AG08395 (cell line): Measurements from ENCODE around the gene OTUD7B.
A peak's percentile ranks its signal among the peaks of the same experiment; 100 is the strongest.
"Not testable (repeated sequence)": the region's sequence is repeated elsewhere in the genome, so short reads cannot be mapped to it uniquely, and the experiment has no call there.

Experiments
- DNase-seq: peaks from one replicate; pipeline ENCODE4 v3.0.0; 2012; ENCODE audit warnings: mixed read lengths, low spot score

The OTUD7B gene

GRCh38 chr1:150010393-150011115 is at the start of gene OTUD7B:
Gene OTUD7B (minus strand): TSS chr1:150010726. CDS start chr1:149977510, 33,216 bp downstream.
- DNase-seq = peak; percentile 92

- no peak for DNase-seq
Measured at GRCh38 chr1:150060260-150060659, 49.7 kb upstream of the OTUD7B start.

- no peak for DNase-seq
Measured at GRCh38 chr1:150056407-150056806, 45.9 kb upstream of the OTUD7B start.

GRCh38 chr1:150055507-150055906 is 45.0 kb upstream of the OTUD7B start:
- not testable (repeated sequence) for DNase-seq

GRCh38 chr1:150053926-150054325 is 43.4 kb upstream of the OTUD7B start:
- DNase-seq = no peak

GRCh38 chr1:150051905-150052412 is 41.4 kb upstream of the OTUD7B start:
- not testable (repeated sequence) for DNase-seq

GRCh38 chr1:150051089-150051373 is 40.5 kb upstream of the OTUD7B start:
- DNase-seq = no peak

- no peak for DNase-seq
Measured at GRCh38 chr1:150049926-150050325, 39.4 kb upstream of the OTUD7B start.

- DNase-seq = no peak
Measured at GRCh38 chr1:150034336-150034735, 23.8 kb upstream of the OTUD7B start.

GRCh38 chr1:150028322-150028721 is 17.8 kb upstream of the OTUD7B start:
- no peak for DNase-seq

GRCh38 chr1:150024156-150024555 is 13.6 kb upstream of the OTUD7B start:
- DNase-seq = no peak

- no peak for DNase-seq
Measured at GRCh38 chr1:150022357-150022756, 11.8 kb upstream of the OTUD7B start.

GRCh38 chr1:150021191-150021694 is 10.7 kb upstream of the OTUD7B start:
- no peak for DNase-seq

- DNase-seq = no peak
Measured at GRCh38 chr1:150020711-150021110, 10.2 kb upstream of the OTUD7B start.

GRCh38 chr1:150018165-150018564 is 7.6 kb upstream of the OTUD7B start:
- DNase-seq = no peak

- no peak for DNase-seq
Measured at GRCh38 chr1:150017206-150017750, 6.8 kb upstream of the OTUD7B start.

GRCh38 chr1:150015651-150016131 is 5.2 kb upstream of the OTUD7B start:
- DNase-seq = no peak

- DNase-seq = no peak
Measured at GRCh38 chr1:150012611-150013010, 2.1 kb upstream of the OTUD7B start.

GRCh38 chr1:150009604-150010392 is 728 bp downstream of the OTUD7B start:
- peak; percentile 64 for DNase-seq

- no peak for DNase-seq
Measured at GRCh38 chr1:150008699-150009098, 1.8 kb downstream of the OTUD7B start.

GRCh38 chr1:150006881-150007421 is 3.6 kb downstream of the OTUD7B start:
- no peak for DNase-seq

GRCh38 chr1:150005606-150006005 is 4.9 kb downstream of the OTUD7B start:
- no peak for DNase-seq
